HS-27A (cell line): ENCODE measurements around the gene DSG2.
A peak's percentile ranks its signal among the peaks of the same experiment; 100 is the strongest.

Experiments
- DNase-seq: peaks from one replicate; pipeline ENCODE4 v3.0.0-alpha.2; 2012; ENCODE audit warnings: low read depth, missing footprints

DSG2 gene

DNA sequence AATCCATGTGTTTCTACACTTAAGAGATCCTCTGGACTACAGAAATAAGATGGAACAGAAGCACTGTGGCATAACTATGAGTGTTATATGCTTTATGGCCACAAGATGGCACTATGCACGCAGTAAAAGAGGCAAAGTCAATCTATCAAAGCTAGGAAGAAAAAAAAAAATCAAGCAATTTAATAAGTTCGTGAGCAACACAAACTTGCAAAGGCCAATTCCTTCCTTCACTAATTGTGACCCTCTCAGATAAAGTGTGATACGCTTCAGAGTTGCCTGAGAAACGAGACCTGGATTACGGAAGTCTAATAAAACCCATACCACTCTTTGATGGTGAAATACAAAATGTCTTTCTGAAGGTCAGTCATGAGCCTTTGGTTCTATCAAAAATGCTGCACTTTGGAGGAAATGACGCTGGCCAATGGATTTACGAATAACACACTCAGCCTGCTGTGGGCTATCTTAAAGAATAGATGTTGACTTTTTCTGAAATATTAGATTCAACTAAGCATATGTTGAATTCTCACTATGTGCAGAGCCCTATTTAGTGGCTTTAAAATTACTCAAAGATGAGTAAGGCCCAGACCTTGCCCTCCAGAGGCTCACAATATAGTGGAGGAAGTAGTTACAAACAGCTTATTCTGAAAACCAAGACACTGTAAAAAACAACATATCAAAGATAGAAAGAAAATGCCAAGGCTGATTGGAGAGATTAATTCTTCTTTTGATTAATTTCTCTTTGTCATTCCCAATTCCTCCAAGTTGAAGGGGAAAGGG, 58.2 kb downstream of the DSG2 start:
- DNase-seq: peak; percentile 27

DNA sequence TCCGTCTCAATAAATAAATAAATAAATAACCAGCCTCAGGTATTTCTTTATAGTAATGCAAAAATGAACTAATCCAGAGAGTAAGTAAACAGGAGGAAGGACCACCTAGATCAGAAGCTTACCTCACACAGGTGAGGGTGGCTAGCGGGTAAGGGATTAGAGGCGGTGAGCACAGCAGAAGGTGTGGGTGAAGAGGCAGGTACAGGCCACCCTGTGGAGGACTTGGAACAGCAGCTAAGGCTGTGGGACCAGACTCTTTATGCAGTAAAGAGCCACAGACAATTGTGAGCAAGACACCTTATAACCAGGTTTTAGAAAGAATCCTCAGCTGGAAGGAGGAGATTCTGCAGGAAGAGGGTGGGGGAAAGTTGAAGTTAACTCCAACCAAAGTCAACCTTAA, 59.5 kb downstream of the DSG2 start:
- no peak for DNase-seq

DNA sequence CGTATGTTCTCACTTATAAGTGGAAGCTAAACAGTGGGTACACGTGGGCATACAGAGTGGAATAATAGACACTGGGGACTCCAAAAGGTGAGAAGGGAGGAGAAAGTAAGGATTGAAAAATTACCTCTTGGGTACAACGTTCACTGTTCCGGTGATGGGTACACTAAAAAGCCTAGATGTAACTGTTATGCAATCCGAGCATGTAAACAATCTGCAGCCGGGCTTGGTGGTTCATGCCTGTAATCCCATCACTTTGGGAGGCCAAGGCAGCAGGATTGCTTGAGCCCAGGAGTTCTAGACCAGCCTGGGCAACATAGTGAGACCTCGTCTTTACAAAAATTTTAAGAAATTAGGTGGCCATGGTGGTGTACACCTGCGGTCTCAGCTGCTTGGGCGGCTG, 60.6 kb downstream of the DSG2 start:
- DNase-seq: no peak

DNA sequence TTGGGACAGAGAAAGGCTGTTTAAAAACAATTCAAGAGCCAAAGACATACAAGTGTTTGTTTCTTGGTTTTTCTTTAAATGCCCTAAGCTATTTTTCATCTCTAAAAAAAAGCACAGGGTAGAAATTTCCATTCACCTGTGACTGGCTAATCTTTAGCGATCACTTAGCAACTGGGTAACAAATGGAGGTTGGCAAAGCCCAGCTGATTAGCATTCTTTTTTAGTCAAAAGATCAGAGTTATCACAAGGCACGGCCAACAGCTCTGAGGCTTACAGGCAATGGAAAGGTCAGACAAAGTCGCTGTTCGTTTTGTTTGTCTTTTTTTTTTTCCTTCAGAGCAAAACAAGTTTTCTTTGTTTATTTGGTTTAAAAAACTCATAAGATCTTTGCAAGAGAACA, 64.7 kb downstream of the DSG2 start:
- no peak for DNase-seq

DNA sequence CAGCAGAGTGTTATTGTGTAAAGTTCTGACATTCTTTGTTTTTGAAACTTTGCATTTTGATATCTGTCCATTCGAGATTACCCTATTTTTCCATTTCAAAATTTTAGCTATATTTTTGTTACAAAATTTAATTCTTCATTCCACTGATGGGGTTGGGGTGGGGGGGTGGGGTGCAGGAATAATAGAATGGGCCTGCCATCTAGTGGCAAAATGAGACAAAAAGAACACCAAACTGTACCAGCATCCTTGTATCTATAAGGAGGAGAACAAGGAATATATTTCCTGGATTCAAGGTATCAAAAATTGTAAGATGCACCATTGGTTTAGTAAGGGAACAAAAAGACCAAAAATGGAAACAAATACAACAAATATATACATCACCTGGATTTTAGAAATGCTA, 65.8 kb downstream of the DSG2 start:
- DNase-seq: no peak

DNA sequence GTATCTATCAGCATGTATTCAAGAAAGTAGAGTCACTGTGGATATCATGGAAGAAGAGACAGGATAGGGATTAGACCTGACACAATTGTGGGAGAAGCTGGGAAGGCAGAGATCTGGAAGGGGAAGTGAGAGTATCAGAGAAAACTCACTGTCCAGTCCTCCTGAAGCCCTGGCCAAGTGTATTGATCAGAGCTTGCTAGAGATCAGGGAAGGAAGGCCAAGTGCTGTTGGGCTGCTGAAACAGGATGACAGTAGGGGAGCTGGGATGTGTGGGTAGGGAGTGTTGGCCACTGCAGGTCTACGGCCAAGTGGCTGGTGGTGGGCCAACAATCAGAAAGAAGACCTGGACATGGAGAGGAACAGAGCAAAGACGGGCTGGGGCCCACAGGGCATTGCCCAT, 67.4 kb downstream of the DSG2 start:
- no peak for DNase-seq

DNA sequence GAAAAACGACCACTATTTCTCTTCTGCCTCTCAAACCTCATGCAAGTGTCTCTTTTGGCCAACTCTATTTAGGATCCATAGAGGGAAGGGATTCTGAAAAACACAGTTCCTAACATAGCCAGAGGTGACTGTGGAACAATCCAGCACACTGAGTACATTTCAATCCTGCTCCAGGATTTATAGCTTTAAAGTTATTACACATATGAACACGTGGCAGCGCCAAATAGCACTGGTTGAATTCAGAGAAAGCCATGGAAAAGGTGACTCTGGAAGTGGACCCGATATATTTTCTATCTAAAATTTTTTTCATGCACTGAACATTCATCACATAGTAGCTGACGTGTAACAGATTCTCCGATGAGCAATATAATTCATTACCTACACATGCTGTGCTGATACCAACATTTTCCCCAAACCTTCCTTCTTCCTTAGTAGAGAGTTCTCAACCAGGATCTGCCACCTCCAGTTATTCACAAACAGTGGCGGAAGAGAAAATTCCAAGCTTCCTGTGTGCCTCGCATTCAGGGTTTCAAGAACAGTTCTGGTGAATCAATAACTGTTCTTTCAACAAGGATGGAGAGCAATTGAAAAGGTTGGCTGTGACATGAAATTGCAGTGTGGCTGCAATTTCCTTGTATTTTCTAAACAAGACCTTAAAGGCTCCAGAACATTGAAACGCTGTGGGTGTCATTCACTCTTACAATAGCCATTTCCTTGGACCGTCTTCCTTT, 68.0 kb downstream of the DSG2 start:
- no peak for DNase-seq

DNA sequence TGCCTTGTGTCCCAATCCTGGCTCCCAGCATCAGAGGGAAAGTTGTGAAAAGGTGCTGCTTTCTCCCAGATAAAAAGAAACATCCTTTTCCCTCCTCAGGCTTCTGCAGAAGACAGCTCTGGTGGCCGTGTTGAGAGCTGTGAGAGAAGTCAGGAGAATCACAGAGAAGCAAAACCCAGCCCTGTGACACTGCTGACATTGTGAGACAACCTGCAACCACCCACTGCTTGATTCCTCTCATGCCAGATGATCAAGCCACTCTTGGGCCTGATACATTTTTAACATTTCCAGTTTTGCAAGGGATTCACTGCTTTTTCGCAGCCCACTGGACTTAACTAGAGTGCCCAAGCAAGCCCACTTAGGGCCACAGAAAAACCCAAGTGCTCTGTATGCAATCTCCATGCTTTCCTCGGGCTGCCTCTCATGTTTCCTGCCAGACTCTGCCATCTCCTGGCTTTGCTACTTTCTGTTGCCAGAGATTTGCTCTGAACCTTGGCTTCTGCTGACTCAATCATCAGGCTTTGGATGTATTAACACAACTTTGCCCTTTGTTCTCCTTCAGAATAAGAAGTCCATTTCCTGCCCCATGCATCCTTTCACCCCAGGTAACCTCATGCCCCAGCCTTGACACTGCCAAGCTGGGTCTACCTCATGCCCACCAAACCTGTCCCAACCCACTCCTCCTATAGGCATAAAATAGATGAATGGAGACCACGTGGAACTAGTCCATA, 68.8 kb downstream of the DSG2 start:
- DNase-seq: no peak

DNA sequence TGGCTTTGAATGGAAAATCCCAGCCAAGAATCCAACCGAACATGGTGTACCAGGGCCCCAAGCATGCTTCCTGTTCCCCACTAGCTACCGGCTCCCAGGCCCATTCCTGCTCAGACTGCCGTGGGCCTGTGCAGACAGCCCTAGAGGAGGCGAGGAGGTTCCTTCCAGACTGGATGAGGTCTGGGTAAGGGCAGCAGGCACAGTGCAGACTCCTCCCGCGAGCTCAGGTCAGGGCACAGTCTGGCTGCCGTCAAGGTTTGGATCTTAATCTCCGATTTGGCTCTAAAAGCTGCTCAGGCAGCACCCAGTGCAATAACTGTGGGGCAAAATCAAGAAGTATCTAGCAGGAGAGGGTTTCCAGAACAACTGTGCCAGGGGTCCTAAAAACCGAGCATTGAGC, 74.4 kb downstream of the DSG2 start:
- DNase-seq: no peak

DNA sequence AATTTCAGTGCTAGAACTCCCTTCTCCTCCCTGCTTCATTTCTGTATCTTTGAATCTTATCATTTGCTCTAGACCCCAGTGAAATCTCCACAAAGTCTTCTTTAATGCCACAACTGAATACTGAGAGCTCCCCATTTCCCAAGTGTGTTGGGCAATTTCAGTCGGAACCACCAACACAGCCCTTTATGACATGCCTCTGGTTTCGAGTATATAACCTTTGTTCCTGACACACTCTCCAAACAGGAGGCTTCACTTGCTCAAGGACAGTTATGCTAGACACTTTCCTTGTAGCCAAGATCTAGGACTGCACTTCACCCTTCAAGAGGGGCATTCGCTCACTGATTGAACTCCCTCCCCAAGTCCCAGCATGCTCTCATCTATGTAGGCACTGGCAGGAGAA, 75.1 kb downstream of the DSG2 start:
- no peak for DNase-seq

DNA sequence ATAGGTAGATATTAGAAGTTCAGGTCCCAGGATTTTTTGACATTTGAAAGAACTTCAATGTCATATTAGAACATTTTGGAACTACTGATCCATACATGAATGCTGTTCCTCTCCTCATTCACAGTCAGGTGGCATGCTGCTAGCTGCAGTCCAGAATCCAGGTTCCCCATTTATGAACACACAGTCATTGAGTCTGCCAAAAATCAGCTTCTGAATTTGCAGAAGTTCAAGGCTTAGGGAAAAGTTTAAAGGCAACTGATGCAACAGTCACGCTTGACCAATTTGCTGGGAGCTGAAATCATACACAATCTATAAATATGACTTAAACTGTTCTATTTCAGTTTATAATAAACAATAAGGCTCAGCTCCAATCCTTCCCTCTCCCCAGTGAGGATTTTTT, 76.4 kb downstream of the DSG2 start:
- no peak for DNase-seq

DNA sequence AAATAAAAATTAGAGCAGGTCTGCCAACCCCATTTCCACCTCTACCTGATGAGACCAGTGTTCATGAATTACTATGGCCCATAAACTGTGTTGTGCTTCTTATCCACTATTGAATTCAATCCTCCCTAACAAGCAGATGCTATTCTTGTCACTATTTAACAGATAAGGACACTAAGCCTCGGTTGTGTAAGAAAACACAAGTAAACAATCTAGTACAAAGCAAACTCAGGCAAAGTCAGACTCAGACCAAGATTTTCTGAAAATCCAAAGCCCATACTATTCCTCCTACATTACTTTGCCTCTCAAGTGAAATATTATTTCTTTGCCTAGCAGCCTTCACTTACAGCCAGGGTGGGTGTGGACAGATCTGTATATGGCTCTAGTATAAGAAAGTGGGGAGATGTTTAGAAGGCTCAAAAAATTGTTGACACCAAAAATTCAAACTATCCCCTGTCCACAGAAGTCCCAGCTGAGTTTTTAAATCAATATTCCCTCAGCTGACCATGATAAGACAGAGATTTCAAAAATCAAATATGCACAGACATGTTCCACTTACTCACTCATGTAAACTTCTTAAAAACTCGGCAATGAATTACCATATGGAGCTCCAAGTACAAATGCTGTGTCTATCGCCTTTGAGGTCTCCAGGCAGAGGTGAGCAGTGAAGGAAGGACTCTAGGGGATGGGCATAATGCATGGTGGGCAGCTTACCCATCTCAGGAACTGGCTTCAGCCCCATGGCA, 77.7 kb downstream of the DSG2 start:
- no peak for DNase-seq

DNA sequence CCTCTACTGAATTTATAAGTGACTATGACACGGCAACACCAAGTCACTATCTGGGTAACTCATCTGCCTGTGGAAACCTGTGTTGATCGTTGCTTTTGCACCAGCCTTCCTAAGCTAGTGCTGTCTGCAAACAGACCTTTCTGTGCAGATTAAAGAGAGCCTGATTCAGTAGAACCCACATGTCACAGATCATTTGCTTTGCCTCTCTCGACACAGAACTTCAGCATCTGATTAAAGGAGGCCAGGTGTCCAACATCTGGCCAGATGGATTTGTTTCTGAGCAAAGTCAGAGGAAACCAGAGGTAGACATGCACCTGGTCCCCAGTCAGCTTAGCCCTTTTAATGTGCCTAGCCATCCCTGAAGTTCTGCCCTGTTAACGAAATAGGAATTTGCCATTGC, 78.7 kb downstream of the DSG2 start:
- DNase-seq: no peak

DNA sequence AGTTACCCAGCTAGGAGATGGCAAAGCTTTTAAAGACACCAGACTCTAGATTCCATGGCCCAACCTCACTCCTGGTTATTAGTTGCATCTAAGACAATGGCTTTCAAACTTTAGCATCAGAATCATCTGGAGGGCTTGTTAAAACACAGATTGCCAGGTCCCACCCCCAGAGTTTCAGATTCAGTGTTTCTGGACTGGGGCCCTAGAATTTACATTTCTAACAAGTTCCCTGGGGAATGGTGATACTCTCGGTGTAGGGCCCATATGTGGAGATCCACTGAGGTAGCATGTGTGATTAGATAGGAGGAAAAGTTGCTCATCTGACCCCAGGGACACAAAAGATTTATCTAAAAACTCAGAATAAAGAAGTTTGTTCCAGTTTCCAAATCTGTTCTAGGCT, 79.2 kb downstream of the DSG2 start:
- no peak for DNase-seq

DNA sequence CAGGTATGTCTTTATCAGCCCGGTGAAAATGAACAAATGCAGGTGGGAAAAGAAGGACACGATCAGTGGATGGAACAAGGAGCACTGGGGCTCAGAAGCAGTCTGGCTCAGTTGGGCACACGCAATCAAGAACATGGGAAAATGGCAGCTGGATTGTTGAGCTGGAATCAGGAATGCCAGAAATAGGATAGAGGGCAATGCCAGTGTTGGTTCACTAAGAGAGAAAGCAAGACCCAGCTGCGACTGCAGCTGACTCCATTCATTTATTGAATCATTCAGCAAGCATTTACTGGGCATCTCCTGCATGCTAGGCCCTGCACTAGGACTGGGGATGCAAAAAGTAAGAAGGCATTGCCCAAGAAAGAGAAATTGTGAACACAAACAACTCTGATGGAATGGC, 80.1 kb downstream of the DSG2 start:
- DNase-seq: no peak

DNA sequence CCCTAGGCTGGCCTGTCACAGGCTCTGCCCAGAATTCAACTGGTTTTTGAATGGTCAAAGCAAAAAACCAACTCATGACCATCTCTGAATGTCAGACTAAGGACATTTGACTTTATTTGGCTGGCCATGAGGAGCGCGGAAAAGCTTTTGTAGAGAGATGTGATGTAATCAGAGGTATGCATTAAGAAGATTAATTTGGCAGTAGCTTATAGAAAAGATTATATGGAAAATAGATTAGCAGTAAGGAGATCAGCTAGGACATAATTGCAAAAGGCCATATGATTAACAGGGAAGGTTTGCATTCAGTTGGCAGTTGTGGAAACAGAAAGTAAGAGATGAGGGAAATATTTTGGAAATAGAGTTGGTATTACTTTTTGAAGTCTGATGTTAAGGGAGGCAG, 81.4 kb downstream of the DSG2 start:
- DNase-seq: no peak

DNA sequence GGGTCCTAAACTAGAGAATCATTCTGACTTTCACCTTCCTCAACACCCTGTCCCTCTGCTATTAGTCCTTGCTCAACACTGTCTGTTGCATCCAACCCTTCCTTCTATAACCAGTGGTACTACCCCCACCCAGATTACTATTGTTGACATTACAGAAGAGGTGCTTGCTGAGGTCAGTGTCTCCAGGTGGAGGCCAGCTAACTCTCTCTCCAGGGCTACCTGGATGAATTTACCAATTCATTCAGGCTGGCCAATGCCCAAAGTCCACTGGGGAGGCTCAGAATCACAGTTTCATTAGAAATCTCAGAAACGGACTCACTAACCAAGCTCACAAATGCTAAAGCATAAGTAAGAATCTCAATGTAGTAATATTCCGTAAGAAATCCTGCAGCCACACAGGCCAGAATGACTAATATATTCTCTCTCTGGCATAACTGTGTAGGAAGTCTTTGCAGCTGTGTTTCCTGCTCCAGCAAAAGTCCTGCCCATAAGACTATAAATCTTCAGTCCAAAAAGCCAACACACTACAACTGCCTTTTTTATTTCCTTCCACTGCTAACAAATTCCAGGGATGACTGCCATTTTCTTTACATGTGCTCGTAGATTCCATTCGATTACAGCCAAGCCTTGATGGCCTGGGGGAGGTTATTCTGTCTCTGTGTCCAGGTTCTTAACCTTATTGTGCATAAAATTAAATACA, 83.7 kb downstream of the DSG2 start:
- no peak for DNase-seq

DNA sequence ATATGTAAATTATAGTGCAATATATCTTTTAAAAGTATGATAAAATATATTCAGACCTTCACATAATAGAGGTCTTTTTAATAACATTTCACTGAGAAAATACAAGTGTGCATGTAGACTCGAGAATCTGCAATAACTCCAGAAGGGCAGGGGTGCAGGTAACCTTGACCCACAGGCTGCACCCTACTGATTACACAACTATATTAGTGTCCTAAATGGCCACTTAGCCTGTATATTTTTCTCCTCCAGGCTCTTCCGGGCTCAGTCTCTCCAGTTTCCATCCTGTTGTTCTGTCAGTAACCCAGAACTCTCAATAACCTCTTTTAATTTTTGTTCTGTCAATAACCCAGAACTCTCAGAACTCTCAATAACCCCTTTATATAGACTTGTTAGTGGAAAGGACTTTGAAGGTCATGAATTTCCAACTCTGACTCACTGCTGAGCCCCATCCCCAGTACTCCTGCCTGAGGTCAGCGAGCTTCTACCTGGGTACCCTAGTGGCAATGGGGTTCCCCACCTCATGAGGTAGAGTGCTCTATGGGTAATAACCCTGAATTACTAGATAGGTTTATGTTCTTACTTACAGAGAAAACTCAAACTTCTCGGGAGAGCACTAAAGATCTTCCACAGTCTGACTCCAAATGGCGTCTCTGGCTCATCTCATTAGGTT, 85.3 kb downstream of the DSG2 start:
- no peak for DNase-seq

DNA sequence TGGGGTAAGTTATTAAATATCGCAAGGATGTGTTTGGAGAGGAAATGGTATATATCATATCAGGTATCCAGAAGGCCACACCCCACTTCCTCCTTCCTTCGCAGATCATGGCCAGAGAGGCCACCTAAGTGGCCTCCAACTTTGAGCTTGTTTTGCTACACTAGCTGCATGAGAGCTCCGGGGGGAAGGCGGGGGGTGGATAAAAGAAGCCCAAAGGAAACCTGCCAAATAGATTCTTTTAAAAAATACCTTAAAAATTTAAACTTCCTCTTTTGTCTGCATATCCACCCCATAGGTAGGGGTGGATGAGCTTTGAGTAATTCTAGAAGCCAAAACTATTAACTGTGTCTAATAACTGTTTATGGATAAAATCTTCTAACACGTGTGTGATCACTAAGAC, 88.0 kb downstream of the DSG2 start:
- DNase-seq: no peak

DNA sequence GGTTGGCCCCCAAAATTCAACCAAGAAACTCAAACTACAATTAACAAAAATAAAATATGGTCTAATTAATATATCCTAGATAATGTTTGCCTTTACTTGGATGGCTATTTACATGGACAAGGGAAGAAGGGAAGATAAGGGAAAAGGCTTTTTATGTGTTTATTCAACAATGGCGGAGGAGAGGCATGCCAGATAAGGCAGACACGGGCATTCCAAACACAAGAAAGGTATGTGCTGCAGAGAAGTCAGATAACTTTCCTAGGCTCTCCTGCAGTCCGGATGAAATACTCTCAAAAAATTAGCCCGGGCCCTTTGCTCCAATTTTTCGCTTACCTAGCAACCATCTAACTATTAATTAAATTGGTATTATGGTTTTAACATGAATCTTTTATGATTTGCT, 88.6 kb downstream of the DSG2 start:
- DNase-seq: no peak

DNA sequence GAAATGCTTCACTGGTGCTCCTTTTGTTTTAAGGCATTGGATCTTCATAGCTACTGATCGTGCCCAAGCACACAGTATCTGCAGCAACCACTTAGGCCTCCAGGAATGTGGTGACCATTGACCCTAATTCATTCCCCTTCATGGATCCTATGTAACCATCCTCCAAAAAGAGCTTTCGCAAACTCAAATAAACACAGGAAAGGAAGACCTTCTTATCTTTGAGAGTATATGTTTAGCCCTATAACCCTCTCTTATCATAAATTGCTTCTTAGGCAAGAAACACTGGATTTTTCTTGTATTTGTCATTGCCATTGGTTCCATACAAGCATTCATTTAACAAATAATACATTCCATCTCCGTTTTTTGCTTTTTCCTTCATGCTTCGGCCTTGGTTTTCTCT, 89.6 kb downstream of the DSG2 start:
- DNase-seq: no peak
